ENCODE data around the gene RXRA.
A peak's percentile ranks its signal among the peaks of the same experiment; 100 is the strongest.

The RXRA gene

DNA sequence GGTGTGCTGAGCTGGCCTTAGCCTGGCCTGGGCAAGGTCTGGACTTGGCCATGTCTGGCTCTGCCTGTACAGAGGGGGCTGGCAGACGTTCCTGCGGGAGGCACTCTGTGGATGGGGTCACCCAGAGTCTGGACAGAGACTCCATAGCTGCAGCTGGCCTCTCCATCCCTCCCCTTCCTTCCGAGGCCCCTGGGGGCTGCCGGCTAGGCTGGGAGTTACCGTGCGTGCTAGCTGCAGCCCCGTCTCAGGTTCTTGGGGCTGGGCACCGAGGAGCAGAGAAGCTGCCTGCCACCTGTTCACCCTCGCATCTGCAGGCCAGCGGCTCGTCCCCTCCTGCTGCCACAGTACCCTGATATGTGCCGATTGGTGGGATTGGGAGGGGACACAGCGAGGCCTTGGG is 63.4 kb downstream of the RXRA start:
- no peak for DNase-seq (ENCODE audit: low read depth, low spot score)
- Histone ChIP-seq H3K9me3 (ENCODE audit: insufficient read depth, low read length) (no peaks in the 10 kb centered on the region), H3K9ac (ENCODE audit: insufficient read length, low read depth) (peak overlapping the region; percentile 18), H3K36me3 (ENCODE audit: insufficient read depth, insufficient read length, low read length) (no peaks in the 10 kb centered on the region), H3K4me1 (ENCODE audit: insufficient read depth, insufficient read length) (peaks cover 22% of the 10 kb centered on the region), H3K27me3 (ENCODE audit: insufficient read depth, insufficient read length) (no peaks in the 10 kb centered on the region), H3K4me3 (ENCODE audit: insufficient read length, low read depth) (no peak overlapping the region)
- TF ChIP-seq YY1 (IDR thresholded peaks at IDR 0.05; ENCODE audit: insufficient read depth, insufficient read length), result no peak
- TF ChIP-seq SUZ12 (IDR thresholded peaks at IDR 0.05; ENCODE audit: extremely low read depth, insufficient read depth, insufficient read length), result no peak
- no peak for TF ChIP-seq ZNF274 (IDR thresholded peaks at IDR 0.05; ENCODE audit: low read depth, low read length)

DNA sequence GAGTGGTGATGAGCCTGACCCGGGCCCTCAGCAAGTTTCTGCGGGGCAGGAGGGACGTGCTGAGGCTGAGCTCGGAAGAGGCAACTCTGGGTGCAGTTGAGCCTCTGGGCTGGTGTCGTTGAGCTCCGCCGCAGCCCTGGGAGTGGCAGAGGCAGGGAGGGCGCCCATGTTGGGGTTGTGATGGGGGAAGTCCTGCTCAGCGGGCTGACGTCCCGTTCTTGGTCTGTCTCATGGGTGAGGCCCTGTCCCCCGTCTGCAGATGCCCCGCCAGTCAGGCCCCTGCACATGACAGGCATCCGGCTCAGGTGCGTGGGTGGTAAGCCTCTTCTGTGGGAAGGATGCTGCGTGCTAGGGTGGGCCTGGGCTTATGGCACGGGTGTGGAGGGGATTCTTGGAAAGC is 64.3 kb downstream of the RXRA start:
- no peak overlapping the region for H3K9ac ChIP-seq (ENCODE audit: insufficient read length, low read depth)
- H3K4me1 ChIP-seq (ENCODE audit: insufficient read depth, insufficient read length), result peaks cover 15% of the 10 kb centered on the region
- H3K27me3 ChIP-seq (ENCODE audit: insufficient read depth, insufficient read length), result no peaks in the 10 kb centered on the region
- no peak overlapping the region for H3K4me3 ChIP-seq (ENCODE audit: insufficient read length, low read depth)
- H3K36me3 ChIP-seq (ENCODE audit: insufficient read depth, insufficient read length, low read length), result no peaks in the 10 kb centered on the region
- no peak for TF ChIP-seq SUZ12 (IDR thresholded peaks at IDR 0.05; ENCODE audit: extremely low read depth, insufficient read depth, insufficient read length)
- no peak for DNase-seq (ENCODE audit: low read depth, low spot score)
- H3K9me3 ChIP-seq (ENCODE audit: insufficient read depth, low read length), result no peaks in the 10 kb centered on the region

DNA sequence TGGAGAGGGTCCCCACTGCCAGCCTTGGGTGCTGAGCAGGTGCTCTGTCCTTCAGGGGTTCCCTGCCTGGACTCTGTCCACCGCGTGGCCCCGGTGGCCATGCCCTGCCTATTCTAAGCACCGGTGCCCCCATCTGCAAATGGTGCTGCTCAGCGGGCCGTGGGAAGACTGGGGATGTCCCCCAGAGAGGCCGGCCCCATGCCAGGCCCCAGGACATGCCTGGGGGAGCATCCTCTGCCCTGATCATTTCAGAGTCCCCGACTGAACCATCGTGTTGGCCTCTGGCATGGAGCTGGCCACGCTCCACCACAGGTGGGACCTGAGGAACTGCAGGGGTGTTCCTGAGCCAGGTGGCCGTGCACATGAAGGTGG is 64.7 kb downstream of the RXRA start:
- Histone ChIP-seq H3K9me3 (ENCODE audit: insufficient read depth, low read length) (no peaks in the 10 kb centered on the region), H3K9ac (ENCODE audit: insufficient read length, low read depth) (no peak overlapping the region), H3K27me3 (ENCODE audit: insufficient read depth, insufficient read length) (no peaks in the 10 kb centered on the region), H3K4me3 (ENCODE audit: insufficient read length, low read depth) (no peak overlapping the region), H3K36me3 (ENCODE audit: insufficient read depth, insufficient read length, low read length) (no peaks in the 10 kb centered on the region), H3K4me1 (ENCODE audit: insufficient read depth, insufficient read length) (peaks cover 17% of the 10 kb centered on the region)
- DNase-seq (ENCODE audit: low read depth, low spot score), result no peak
- no peak for TF ChIP-seq SUZ12 (IDR thresholded peaks at IDR 0.05; ENCODE audit: extremely low read depth, insufficient read depth, insufficient read length)
- no peak for TF ChIP-seq ZNF274 (IDR thresholded peaks at IDR 0.05; ENCODE audit: low read depth, low read length)

DNA sequence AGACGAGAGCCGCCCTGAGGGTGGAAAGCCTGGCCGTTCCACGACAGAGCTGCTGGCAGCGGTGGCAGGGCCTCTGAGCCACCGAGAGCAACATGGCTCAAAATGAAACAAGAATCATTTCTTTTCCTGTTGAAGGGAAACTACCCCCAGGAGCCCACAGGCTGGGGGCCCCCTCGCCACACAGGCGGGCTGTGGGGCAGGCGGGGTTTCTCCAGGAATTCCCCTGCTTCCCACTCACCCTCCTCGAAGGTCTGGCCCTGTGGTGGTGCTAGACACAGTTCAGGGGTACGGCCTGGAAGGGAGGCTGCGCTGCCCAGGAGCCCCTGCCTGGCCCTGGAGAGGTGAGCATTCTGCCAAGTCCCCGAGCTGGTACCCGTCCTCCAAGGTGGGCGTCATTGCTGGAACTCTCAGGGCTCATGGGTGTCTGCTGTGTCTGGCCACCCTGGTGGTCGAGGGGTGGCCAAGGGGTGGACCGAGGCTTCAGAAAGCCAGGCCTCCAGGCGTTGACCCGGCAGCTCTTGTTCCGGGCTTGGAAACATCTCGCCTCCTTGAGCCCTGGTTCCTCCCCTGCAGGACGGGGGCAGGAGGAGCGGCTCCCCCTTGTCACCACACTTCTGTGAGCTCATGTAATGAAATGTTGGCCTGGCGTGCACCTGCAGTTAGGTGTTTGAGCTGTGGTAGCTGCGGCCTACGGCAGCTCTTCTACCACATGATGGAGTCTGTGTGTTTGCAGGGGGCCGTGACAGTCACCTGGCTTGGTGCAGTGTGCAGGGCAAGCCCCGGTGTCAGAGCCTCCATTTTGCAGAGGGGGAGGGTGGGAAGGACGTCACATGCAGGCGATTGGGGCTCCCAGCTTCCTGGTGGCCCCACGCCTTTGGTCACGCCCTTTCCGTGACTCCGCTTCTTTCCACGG is 65.3 kb downstream of the RXRA start:
- no peak for DNase-seq (ENCODE audit: low read depth, low spot score)
- TF ChIP-seq SUZ12 (IDR thresholded peaks at IDR 0.05; ENCODE audit: extremely low read depth, insufficient read depth, insufficient read length), result no peak
- no peak for TF ChIP-seq ZNF274 (IDR thresholded peaks at IDR 0.05; ENCODE audit: low read depth, low read length)
- TF ChIP-seq YY1 (IDR thresholded peaks at IDR 0.05; ENCODE audit: insufficient read depth, insufficient read length), result no peak
- no peaks in the 10 kb centered on the region for H3K36me3 ChIP-seq (ENCODE audit: insufficient read depth, insufficient read length, low read length)
- peaks cover 19% of the 10 kb centered on the region for H3K4me1 ChIP-seq (ENCODE audit: insufficient read depth, insufficient read length)
- H3K9me3 ChIP-seq (ENCODE audit: insufficient read depth, low read length), result no peaks in the 10 kb centered on the region
- no peak overlapping the region for H3K4me3 ChIP-seq (ENCODE audit: insufficient read length, low read depth)
- no peak overlapping the region for H3K9ac ChIP-seq (ENCODE audit: insufficient read length, low read depth)
- H3K27me3 ChIP-seq (ENCODE audit: insufficient read depth, insufficient read length), result no peaks in the 10 kb centered on the region

DNA sequence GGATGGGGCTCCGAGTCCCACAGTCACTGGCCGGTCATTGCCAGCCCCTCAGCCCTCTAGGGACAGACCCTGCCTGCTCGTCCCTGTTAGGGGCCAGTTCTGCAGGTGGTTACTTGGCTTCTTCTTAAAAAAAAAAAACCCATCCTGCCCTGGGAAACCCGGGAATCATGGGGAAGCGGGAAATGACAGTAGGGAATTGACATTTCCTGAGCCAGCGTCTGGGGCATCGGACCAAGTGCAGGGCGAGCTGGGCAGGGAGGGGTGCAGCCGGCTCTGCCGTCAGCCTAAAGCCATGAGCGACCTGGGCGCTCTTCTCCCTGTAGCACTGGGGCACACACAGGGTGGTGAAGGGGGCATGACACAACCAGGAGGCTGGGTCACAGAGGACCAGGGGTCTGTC is 66.6 kb downstream of the RXRA start:
- DNase-seq (ENCODE audit: low read depth, low spot score), result no peak
- Histone ChIP-seq H3K9ac (ENCODE audit: insufficient read length, low read depth) (no peak overlapping the region), H3K4me3 (ENCODE audit: insufficient read length, low read depth) (no peak overlapping the region), H3K4me1 (ENCODE audit: insufficient read depth, insufficient read length) (peaks cover 20% of the 10 kb centered on the region), H3K27me3 (ENCODE audit: insufficient read depth, insufficient read length) (no peaks in the 10 kb centered on the region), H3K36me3 (ENCODE audit: insufficient read depth, insufficient read length, low read length) (no peaks in the 10 kb centered on the region), H3K9me3 (ENCODE audit: insufficient read depth, low read length) (no peaks in the 10 kb centered on the region)
- TF ChIP-seq SUZ12 (IDR thresholded peaks at IDR 0.05; ENCODE audit: extremely low read depth, insufficient read depth, insufficient read length) (no peak), YY1 (IDR thresholded peaks at IDR 0.05; ENCODE audit: insufficient read depth, insufficient read length) (no peak), ZNF274 (IDR thresholded peaks at IDR 0.05; ENCODE audit: low read depth, low read length) (no peak)

DNA sequence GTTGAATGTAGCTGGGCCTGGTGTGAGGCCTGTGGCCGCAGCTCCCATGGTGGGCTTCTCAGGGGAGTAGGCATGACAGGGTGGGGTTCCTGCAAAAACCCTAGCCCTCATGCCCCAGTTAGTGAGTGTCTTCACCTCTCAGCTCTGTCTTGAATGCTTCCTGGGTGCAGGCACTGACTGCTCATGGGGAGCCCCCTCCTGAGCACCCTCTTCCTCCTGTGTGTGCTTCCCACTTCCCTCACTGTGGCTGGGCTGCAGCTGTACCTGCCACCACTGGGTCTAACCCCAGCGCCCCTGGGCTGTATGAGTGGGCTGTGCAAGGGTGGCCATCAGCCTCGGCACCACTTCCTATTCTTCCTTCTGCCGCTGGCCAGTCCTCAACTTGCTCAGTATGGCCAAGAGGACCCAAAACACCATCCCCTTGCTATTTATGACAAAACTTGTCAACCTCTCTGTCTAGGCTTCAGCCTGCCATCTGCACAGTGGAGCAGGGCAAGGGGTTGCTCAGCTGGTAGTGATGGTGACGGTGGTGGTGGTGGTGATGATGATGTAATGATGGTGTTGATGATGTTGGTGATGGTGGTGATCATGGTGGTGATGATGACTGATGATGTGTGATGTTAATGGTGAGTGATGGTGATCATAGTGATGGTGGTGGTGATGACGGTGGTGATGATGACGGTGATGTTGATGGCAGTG is 67.5 kb downstream of the RXRA start:
- Histone ChIP-seq H3K9me3 (ENCODE audit: insufficient read depth, low read length) (peaks cover 8% of the 10 kb centered on the region; the same call in 1 of the 2 replicates), H3K27me3 (ENCODE audit: insufficient read depth, insufficient read length) (no peaks in the 10 kb centered on the region), H3K4me3 (ENCODE audit: insufficient read length, low read depth) (no peak overlapping the region), H3K36me3 (ENCODE audit: insufficient read depth, insufficient read length, low read length) (no peaks in the 10 kb centered on the region), H3K4me1 (ENCODE audit: insufficient read depth, insufficient read length) (peaks cover 19% of the 10 kb centered on the region), H3K9ac (ENCODE audit: insufficient read length, low read depth) (no peak overlapping the region)
- TF ChIP-seq SUZ12 (IDR thresholded peaks at IDR 0.05; ENCODE audit: extremely low read depth, insufficient read depth, insufficient read length), result no peak
- TF ChIP-seq ZNF274 (IDR thresholded peaks at IDR 0.05; ENCODE audit: low read depth, low read length), result no peak
- TF ChIP-seq YY1 (IDR thresholded peaks at IDR 0.05; ENCODE audit: insufficient read depth, insufficient read length), result no peak
- DNase-seq (ENCODE audit: low read depth, low spot score), result no peak

DNA sequence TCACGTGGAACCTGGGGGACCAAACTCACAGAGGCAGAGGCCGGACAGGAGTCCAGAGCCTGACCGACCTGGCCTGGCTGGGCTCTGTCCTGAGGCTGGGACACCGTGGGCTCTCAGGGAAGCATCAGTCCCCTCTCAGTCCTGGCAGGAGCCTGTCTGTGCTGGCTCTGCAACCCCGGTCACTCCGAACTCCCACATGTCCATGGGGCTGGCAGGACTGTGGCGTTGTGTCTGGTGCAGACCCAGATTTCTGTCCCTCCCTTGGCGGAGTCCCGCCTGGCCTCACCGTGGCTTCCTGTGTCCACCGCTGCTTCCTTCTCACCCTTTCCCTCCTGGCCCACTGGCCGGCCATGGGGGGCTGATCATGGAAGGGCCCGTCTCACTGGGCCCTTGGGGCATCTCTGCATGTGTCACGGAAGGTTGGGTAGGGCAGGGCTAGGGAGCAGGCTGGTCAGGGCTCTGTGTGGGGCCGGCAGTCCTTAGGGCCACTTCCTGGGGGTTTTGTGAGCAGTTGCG is 68.8 kb downstream of the RXRA start:
- no peaks in the 10 kb centered on the region for H3K36me3 ChIP-seq (ENCODE audit: insufficient read depth, insufficient read length, low read length)
- no peak overlapping the region for H3K4me3 ChIP-seq (ENCODE audit: insufficient read length, low read depth)
- no peak for DNase-seq (ENCODE audit: low read depth, low spot score)
- H3K4me1 ChIP-seq (ENCODE audit: insufficient read depth, insufficient read length), result peaks cover 12% of the 10 kb centered on the region
- H3K9ac ChIP-seq (ENCODE audit: insufficient read length, low read depth), result no peak overlapping the region
- H3K9me3 ChIP-seq (ENCODE audit: insufficient read depth, low read length), result peaks cover 20% of the 10 kb centered on the region; the same call in 1 of the 2 replicates
- TF ChIP-seq YY1 (IDR thresholded peaks at IDR 0.05; ENCODE audit: insufficient read depth, insufficient read length) (no peak), ZNF274 (IDR thresholded peaks at IDR 0.05; ENCODE audit: low read depth, low read length) (no peak), SUZ12 (IDR thresholded peaks at IDR 0.05; ENCODE audit: extremely low read depth, insufficient read depth, insufficient read length) (no peak)
- H3K27me3 ChIP-seq (ENCODE audit: insufficient read depth, insufficient read length), result no peaks in the 10 kb centered on the region
